ENCODE measurements around the gene NAV2. TPM values are rescaled to one million over a fixed set of nuclear protein-coding genes. Genes with fewer than 3 reads are reported as not detected.

Gene NAV2
- total RNA-seq, 1 experiment from 2014 or later = 139 TPM

DNA sequence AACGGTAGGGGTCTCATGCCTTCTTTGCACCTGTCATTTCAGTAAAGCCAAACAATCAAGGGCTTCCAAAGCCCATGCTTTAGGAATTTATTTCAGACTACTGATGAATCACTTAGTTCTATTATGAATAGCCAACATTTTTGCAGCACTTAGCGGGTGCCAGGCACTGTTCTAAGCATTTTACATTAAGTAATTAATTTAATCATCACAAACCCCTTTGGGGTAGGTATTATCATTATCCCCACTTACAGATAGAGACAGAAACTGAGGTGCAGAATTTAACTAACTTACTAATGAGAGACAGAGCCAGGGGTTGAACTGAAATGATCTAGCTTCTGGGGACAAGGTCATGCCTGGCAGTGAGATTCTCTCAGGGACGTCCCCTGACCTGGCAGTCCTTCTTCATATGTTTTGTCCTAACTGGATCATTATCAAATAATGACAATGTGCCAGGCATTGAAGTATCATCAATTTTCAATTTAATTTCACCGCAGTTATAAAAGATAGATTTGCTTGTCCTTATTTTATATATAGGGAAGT, 31.7 kb upstream of the NAV2 start:
- no peaks in the 10 kb centered on the region for H3K9me3 Mint-ChIP-seq (ENCODE audit: unreplicated experiment)
- ChIA-PET CTCF (interaction anchor here (0.6 to 1.5 kb wide), 5 partner anchors 11 to 405 kb away, joined by 3 to 4 read pairs (median 3); partner anchors contain the start of gene NAV2), POLR2A (interaction anchor here (0.6 to 3.1 kb wide), 7 partner anchors 12 to 223 kb away, joined by 3 to 17 read pairs (median 4); no protein-coding TSS in a partner anchor)
- no peak for DNase-seq (ENCODE audit: unreplicated experiment)
- no peak overlapping the region for H3K4me3 Mint-ChIP-seq (ENCODE audit: unreplicated experiment)
- peak overlapping the region; percentile 80 for H3K27ac Mint-ChIP-seq (ENCODE audit: low read depth, unreplicated experiment)
- intact Hi-C loops (cut with micrococcal nuclease) = loop anchor here (1.0 to 10.0 kb wide), 3 partner anchors 31 to 246 kb away; partner anchors contain the start of gene NAV2
- TF ChIP-seq, protein P1, sequence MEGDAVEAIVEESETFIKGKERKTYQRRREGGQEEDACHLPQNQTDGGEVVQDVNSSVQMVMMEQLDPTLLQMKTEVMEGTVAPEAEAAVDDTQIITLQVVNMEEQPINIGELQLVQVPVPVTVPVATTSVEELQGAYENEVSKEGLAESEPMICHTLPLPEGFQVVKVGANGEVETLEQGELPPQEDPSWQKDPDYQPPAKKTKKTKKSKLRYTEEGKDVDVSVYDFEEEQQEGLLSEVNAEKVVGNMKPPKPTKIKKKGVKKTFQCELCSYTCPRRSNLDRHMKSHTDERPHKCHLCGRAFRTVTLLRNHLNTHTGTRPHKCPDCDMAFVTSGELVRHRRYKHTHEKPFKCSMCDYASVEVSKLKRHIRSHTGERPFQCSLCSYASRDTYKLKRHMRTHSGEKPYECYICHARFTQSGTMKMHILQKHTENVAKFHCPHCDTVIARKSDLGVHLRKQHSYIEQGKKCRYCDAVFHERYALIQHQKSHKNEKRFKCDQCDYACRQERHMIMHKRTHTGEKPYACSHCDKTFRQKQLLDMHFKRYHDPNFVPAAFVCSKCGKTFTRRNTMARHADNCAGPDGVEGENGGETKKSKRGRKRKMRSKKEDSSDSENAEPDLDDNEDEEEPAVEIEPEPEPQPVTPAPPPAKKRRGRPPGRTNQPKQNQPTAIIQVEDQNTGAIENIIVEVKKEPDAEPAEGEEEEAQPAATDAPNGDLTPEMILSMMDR (IDR thresholded peaks at IDR 0.05; ENCODE audit: unreplicated experiment) = no peak
- H3K36me3 Mint-ChIP-seq (ENCODE audit: insufficient read depth, unreplicated experiment) = no peaks in the 10 kb centered on the region
- peaks cover 39% of the 10 kb centered on the region for H3K4me1 Mint-ChIP-seq (ENCODE audit: insufficient read depth, unreplicated experiment)
- no peaks in the 10 kb centered on the region for H3K27me3 Mint-ChIP-seq (ENCODE audit: insufficient read depth, unreplicated experiment)
- no TSS peak for BruUV-seq (replicated peaks)

GRCh38 chr11:19683141-19683805, 29.4 kb upstream of the NAV2 start:
- Mint-ChIP-seq H3K4me1 (ENCODE audit: insufficient read depth, unreplicated experiment) (peaks cover 39% of the 10 kb centered on the region), H3K27me3 (ENCODE audit: insufficient read depth, unreplicated experiment) (no peaks in the 10 kb centered on the region), H3K4me3 (ENCODE audit: unreplicated experiment) (no peak overlapping the region), H3K27ac (ENCODE audit: low read depth, unreplicated experiment) (no peak overlapping the region), H3K9me3 (ENCODE audit: unreplicated experiment) (no peaks in the 10 kb centered on the region), H3K36me3 (ENCODE audit: insufficient read depth, unreplicated experiment) (no peaks in the 10 kb centered on the region)
- TF ChIP-seq, protein P1 (IDR thresholded peaks at IDR 0.05; ENCODE audit: unreplicated experiment) = no peak
- ChIA-PET CTCF (no interaction called here), POLR2A (interaction anchor here (0.6 to 1.4 kb wide), 5 partner anchors 12 to 672 kb away, joined by 3 to 4 read pairs (median 3); partner anchors contain the start of gene NAV2)
- BruUV-seq (replicated peaks) = no TSS peak
- intact Hi-C loops (cut with micrococcal nuclease) = loop anchor here (10.0 kb wide), 1 partner anchor 248 kb away; no protein-coding TSS in a partner anchor
- peak; percentile 31 for DNase-seq (ENCODE audit: unreplicated experiment)

- intact Hi-C loops (cut with micrococcal nuclease) = loop anchor here (10.0 kb wide), 1 partner anchor 249 kb away; no protein-coding TSS in a partner anchor
- Mint-ChIP-seq H3K4me1 (ENCODE audit: insufficient read depth, unreplicated experiment) (peaks cover 39% of the 10 kb centered on the region), H3K27me3 (ENCODE audit: insufficient read depth, unreplicated experiment) (no peaks in the 10 kb centered on the region), H3K9me3 (ENCODE audit: unreplicated experiment) (no peaks in the 10 kb centered on the region), H3K36me3 (ENCODE audit: insufficient read depth, unreplicated experiment) (no peaks in the 10 kb centered on the region), H3K27ac (ENCODE audit: low read depth, unreplicated experiment) (no peak overlapping the region), H3K4me3 (ENCODE audit: unreplicated experiment) (no peak overlapping the region)
- TF ChIP-seq, protein P1 (IDR thresholded peaks at IDR 0.05; ENCODE audit: unreplicated experiment) = no peak
- BruUV-seq (replicated peaks) = no TSS peak
- ChIA-PET CTCF (interaction anchor here (1.4 kb wide), 1 partner anchor 48 kb away, joined by 3 read pairs; no protein-coding TSS in a partner anchor), POLR2A (interaction anchor here (0.6 to 1.4 kb wide), 4 partner anchors 13 to 115 kb away, joined by 3 to 4 read pairs (median 3); partner anchors contain the start of gene NAV2)
- DNase-seq (ENCODE audit: unreplicated experiment) = no peak
Observed at GRCh38 chr11:19683862-19684491, 28.7 kb upstream of the NAV2 start.

DNA sequence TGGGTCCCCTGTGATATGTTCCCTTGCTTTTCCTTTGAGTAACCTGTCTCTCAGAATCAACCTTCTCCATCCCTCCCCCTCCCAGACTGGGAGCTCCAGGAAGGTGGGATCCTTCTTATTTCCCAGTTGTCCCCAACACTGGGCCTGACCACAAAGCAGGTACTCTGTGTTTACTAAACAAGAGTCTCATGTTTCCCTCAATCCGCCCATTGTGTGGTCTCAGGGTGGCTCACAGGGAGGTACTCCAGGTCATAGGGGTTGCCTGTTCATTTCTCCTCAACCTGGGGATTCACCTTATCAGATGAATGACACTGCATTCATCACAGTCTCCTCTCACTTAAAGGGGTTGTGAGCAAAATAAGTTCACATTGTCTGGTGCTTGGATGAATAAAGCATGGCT, 26.4 kb upstream of the NAV2 start:
- no TSS peak for BruUV-seq (replicated peaks)
- TF ChIP-seq, protein P1 (IDR thresholded peaks at IDR 0.05; ENCODE audit: unreplicated experiment) = no peak
- H3K4me1 Mint-ChIP-seq (ENCODE audit: insufficient read depth, unreplicated experiment) = peaks cover 24% of the 10 kb centered on the region
- intact Hi-C loops (cut with micrococcal nuclease) = loop anchor here (10.0 kb wide), 1 partner anchor 251 kb away; no protein-coding TSS in a partner anchor
- H3K4me3 Mint-ChIP-seq (ENCODE audit: unreplicated experiment) = no peak overlapping the region
- ChIA-PET POLR2A (interaction anchor here (0.9 kb wide), 1 partner anchor 12 kb away, joined by 3 read pairs; no protein-coding TSS in a partner anchor), CTCF (no interaction called here)
- H3K27ac Mint-ChIP-seq (ENCODE audit: low read depth, unreplicated experiment) = no peak overlapping the region
- no peak for DNase-seq (ENCODE audit: unreplicated experiment)
- no peaks in the 10 kb centered on the region for H3K9me3 Mint-ChIP-seq (ENCODE audit: unreplicated experiment)
- no peaks in the 10 kb centered on the region for H3K27me3 Mint-ChIP-seq (ENCODE audit: insufficient read depth, unreplicated experiment)
- no peaks in the 10 kb centered on the region for H3K36me3 Mint-ChIP-seq (ENCODE audit: insufficient read depth, unreplicated experiment)
